WTC11 (cell line): Measurements from ENCODE around the gene ITPRID1.

Source experiments
- CTCF ChIP-seq: fragments of 200-600 bp; IDR thresholded peaks from 2 replicates; pipeline ENCODE4 v1.8.0; 2022; ENCODE audit warnings: antibody characterized with exemption
- E2F1 ChIP-seq: sonication (generic); formaldehyde crosslinking; IDR thresholded peaks from 2 replicates; pipeline ENCODE4 v1.8.0; 2022; ENCODE audit warnings: mild to moderate bottlenecking, missing genetic modification reagents
- ELF4 ChIP-seq: sonication (generic); formaldehyde crosslinking; IDR thresholded peaks from 2 replicates; pipeline ENCODE4 v1.8.1; 2022; ENCODE audit warnings: low read depth, mild to moderate bottlenecking, moderate library complexity, missing genetic modification reagents
- NFE2L1 ChIP-seq: sonication (generic); formaldehyde crosslinking; IDR thresholded peaks from 2 replicates; pipeline ENCODE4 v1.8.1; 2023; ENCODE audit warnings: missing genetic modification reagents
- TF ChIP-seq, protein P1 (sequence below): sonication (generic); formaldehyde crosslinking; IDR thresholded peaks from 2 replicates; pipeline ENCODE4 v1.8.0; 2022; ENCODE audit warnings: missing genetic modification reagents
- TF ChIP-seq, protein P2 (sequence below): sonication (generic); formaldehyde crosslinking; IDR thresholded peaks from 2 replicates; pipeline ENCODE4 v1.8.1; 2022; ENCODE audit warnings: low read depth, mild to moderate bottlenecking, moderate library complexity, missing genetic modification reagents, borderline replicate concordance
- TF ChIP-seq, protein P3 (sequence below): sonication (generic); formaldehyde crosslinking; IDR thresholded peaks from 2 replicates; pipeline ENCODE4 v1.8.1; 2022; ENCODE audit warnings: low read depth, missing genetic modification reagents, borderline replicate concordance

DNA sequence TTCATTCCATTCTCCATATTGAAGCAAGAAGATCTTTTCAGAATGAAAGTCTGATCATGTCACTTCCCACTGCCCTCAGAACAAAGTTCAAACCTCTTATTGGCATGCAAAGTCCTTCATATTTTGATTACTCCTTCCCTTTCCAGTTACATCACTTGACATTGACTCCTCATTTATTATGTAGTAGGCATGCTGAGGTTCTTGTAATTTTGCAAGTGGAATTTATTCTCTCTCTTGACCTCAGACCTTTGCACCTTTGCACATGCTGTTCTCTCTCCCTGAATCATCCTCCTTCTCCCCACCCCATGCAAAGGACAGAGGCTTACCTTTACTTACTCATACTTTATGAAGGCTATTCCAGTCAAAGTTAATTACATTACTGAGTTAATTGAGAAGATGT, 13.0 kb downstream of the ITPRID1 start:
- TF ChIP-seq ELF4 (CRISPR knock-in tag), result no peak
- no peak for TF ChIP-seq CTCF
- no peak for TF ChIP-seq E2F1 (CRISPR knock-in tag)
- no peak for TF ChIP-seq NFE2L1 (CRISPR knock-in tag)
- TF ChIP-seq, protein P1, sequence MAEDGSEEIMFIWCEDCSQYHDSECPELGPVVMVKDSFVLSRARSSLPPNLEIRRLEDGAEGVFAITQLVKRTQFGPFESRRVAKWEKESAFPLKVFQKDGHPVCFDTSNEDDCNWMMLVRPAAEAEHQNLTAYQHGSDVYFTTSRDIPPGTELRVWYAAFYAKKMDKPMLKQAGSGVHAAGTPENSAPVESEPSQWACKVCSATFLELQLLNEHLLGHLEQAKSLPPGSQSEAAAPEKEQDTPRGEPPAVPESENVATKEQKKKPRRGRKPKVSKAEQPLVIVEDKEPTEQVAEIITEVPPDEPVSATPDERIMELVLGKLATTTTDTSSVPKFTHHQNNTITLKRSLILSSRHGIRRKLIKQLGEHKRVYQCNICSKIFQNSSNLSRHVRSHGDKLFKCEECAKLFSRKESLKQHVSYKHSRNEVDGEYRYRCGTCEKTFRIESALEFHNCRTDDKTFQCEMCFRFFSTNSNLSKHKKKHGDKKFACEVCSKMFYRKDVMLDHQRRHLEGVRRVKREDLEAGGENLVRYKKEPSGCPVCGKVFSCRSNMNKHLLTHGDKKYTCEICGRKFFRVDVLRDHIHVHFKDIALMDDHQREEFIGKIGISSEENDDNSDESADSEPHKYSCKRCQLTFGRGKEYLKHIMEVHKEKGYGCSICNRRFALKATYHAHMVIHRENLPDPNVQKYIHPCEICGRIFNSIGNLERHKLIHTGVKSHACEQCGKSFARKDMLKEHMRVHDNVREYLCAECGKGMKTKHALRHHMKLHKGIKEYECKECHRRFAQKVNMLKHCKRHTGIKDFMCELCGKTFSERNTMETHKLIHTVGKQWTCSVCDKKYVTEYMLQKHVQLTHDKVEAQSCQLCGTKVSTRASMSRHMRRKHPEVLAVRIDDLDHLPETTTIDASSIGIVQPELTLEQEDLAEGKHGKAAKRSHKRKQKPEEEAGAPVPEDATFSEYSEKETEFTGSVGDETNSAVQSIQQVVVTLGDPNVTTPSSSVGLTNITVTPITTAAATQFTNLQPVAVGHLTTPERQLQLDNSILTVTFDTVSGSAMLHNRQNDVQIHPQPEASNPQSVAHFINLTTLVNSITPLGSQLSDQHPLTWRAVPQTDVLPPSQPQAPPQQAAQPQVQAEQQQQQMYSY, result no peak
- TF ChIP-seq, protein P2, sequence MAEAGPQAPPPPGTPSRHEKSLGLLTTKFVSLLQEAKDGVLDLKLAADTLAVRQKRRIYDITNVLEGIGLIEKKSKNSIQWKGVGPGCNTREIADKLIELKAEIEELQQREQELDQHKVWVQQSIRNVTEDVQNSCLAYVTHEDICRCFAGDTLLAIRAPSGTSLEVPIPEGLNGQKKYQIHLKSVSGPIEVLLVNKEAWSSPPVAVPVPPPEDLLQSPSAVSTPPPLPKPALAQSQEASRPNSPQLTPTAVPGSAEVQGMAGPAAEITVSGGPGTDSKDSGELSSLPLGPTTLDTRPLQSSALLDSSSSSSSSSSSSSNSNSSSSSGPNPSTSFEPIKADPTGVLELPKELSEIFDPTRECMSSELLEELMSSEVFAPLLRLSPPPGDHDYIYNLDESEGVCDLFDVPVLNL, result no peak
- TF ChIP-seq, protein P3, sequence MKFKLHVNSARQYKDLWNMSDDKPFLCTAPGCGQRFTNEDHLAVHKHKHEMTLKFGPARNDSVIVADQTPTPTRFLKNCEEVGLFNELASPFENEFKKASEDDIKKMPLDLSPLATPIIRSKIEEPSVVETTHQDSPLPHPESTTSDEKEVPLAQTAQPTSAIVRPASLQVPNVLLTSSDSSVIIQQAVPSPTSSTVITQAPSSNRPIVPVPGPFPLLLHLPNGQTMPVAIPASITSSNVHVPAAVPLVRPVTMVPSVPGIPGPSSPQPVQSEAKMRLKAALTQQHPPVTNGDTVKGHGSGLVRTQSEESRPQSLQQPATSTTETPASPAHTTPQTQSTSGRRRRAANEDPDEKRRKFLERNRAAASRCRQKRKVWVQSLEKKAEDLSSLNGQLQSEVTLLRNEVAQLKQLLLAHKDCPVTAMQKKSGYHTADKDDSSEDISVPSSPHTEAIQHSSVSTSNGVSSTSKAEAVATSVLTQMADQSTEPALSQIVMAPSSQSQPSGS (CRISPR knock-in tag), result no peak
